Measurements from ENCODE around the gene PLIN4. TPM values are rescaled to one million over a fixed set of nuclear protein-coding genes. Genes with fewer than 3 reads are reported as not detected.

PLIN4 gene
- total and polyA plus RNA-seq, 2 donors (not counting 3 experiments of a cell fraction or from before 2014, with no cell fraction given) = 0.01 TPM; not detected in 1

DNA sequence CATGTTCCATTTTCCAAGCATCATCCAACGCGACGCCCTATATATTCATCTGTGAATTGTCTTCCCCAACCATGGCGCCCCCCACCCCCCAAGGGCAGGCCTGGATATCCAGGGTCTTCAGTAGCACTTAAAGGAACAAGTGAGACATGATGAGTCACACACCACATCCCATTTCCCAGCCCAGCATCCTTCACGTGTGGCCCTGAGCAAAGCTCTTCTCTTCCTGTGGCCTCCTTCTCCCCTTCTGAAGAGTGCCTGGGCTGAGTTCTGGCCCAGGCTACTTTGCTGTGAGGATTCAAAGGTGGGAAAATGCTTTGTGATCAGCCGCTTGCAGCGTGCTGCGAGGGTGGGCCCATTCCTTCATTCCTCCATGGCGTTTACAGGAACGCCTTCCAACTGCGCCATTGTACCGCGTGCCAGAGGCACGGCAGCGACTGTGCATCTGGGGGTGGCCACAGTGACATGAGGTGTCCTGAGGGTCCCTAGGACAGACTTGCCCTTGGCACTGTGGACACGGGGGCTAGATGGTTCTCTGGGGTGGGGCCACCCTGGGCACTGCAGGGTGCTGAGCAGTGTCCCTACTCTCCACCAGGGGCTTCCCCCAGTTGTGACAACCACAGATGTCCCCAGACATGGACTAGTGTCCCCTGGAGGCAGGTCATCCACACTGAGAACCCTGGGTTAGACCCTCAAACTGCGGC lies 11.7 kb downstream of the PLIN4 start:
- H4K20me1 ChIP-seq (replicated peaks; ENCODE audit: control insufficient read depth, extremely low read depth, insufficient read depth, low read length) = no peaks in the 10 kb centered on the region
- POLR2A ChIA-PET = interaction anchor here (0.6 kb wide), 1 partner anchor 151 kb away, joined by 5 read pairs; no protein-coding TSS in a partner anchor
- CTCF ChIA-PET = interaction anchor here (1.0 to 4.7 kb wide), 2 partner anchors 10 to 18 kb away, joined by 7 to 54 read pairs; no protein-coding TSS in a partner anchor

More for the DNA sequence above, 11.7 kb downstream of the PLIN4 start:
- peak; percentile 69 for DNase-seq (ENCODE audit: low read depth, low spot score)
- peak overlapping the region; percentile 7 for H3K27ac ChIP-seq (ENCODE audit: insufficient read depth, low read depth, low read length)
- H2AFZ ChIP-seq (ENCODE audit: low read depth, low read length) = no peak overlapping the region
- intact Hi-C loops (cut with micrococcal nuclease) = no loop called here
- FAIRE-seq = peak; percentile 88
- H3K4me3 ChIP-seq (replicated peaks in 1 of 3; ENCODE audit: insufficient read depth in 1 of 3, low read depth in 1 of 3, low read length in 3 of 3) = no peak overlapping the region
- no peak overlapping the region for H3K9ac ChIP-seq (replicated peaks; ENCODE audit: extremely low read depth, insufficient read depth, low read length)
- no peaks in the 10 kb centered on the region for H3K27me3 ChIP-seq (ENCODE audit: control insufficient read depth in 2 of 2, insufficient read depth in 2 of 2, low read length in 2 of 2)
- BruUV-seq (replicated peaks) = no TSS peak
- H3K36me3 ChIP-seq (ENCODE audit: control insufficient read depth in 2 of 2, extremely low read depth in 1 of 2, insufficient read depth in 2 of 2, low read length in 2 of 2) = peaks cover 3 to 13% of the 10 kb centered on the region in 2 experiments
- H3K9me1 ChIP-seq (replicated peaks; ENCODE audit: control insufficient read depth, extremely low read depth, insufficient read depth, low read length) = no peaks in the 10 kb centered on the region
- TF ChIP-seq, protein P1, sequence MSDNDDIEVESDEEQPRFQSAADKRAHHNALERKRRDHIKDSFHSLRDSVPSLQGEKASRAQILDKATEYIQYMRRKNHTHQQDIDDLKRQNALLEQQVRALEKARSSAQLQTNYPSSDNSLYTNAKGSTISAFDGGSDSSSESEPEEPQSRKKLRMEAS (IDR thresholded peaks at IDR 0.05; ENCODE audit: insufficient read depth, insufficient read length) = no peak
- TF ChIP-seq JUN (IDR thresholded peaks at IDR 0.05; ENCODE audit: borderline replicate concordance, insufficient read depth, insufficient read length, low read depth) = peak; percentile 63
- TF ChIP-seq FOS (IDR thresholded peaks at IDR 0.05; ENCODE audit: borderline replicate concordance, insufficient read depth, low read length) = peak; percentile 88
- TF ChIP-seq GATA2 (IDR thresholded peaks at IDR 0.05; ENCODE audit: insufficient read depth, insufficient read length, low read depth, low read length) = no peak
- peak; percentile 31 for TF ChIP-seq POLR2AphosphoS5 (IDR thresholded peaks at IDR 0.05; ENCODE audit: insufficient read depth, low read depth, low read length)
- TF ChIP-seq EZH2 (IDR thresholded peaks at IDR 0.05; ENCODE audit: borderline replicate concordance, low read depth, low read length, severe bottlenecking) = no peak
- TF ChIP-seq POLR2A (IDR thresholded peaks at IDR 0.05; ENCODE audit: low read depth, low read length) = no peak
- TF ChIP-seq, protein P2, sequence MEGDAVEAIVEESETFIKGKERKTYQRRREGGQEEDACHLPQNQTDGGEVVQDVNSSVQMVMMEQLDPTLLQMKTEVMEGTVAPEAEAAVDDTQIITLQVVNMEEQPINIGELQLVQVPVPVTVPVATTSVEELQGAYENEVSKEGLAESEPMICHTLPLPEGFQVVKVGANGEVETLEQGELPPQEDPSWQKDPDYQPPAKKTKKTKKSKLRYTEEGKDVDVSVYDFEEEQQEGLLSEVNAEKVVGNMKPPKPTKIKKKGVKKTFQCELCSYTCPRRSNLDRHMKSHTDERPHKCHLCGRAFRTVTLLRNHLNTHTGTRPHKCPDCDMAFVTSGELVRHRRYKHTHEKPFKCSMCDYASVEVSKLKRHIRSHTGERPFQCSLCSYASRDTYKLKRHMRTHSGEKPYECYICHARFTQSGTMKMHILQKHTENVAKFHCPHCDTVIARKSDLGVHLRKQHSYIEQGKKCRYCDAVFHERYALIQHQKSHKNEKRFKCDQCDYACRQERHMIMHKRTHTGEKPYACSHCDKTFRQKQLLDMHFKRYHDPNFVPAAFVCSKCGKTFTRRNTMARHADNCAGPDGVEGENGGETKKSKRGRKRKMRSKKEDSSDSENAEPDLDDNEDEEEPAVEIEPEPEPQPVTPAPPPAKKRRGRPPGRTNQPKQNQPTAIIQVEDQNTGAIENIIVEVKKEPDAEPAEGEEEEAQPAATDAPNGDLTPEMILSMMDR (IDR thresholded peaks at IDR 0.05; ENCODE audit: extremely low read depth in 1 of 2, insufficient read depth in 1 of 2, low read depth in 1 of 2, low read length in 2 of 2) = no peak
- no peak for TF ChIP-seq MYC (IDR thresholded peaks at IDR 0.05; ENCODE audit: low read depth, low read length)
- dilution Hi-C loops (cut with MboI; ENCODE audit: extremely low pct_ligation_motif_present, low sequenced_read_pairs) = no loop called here
- H3K4me1 ChIP-seq (ENCODE audit: control insufficient read depth, extremely low read depth, insufficient read depth, low read length) = peaks cover 10% of the 10 kb centered on the region
- H3K9me3 ChIP-seq (replicated peaks; ENCODE audit: control insufficient read depth, insufficient read depth, low read length) = no peaks in the 10 kb centered on the region
- H3K79me2 ChIP-seq (ENCODE audit: control insufficient read depth, insufficient read depth, low read length) = no peaks in the 10 kb centered on the region
- no peak overlapping the region for H3K4me2 ChIP-seq (ENCODE audit: insufficient read depth, low read length)
